ENCODE measurements around the gene FHIP1B.

FHIP1B gene

GRCh38 chr11:6237266-6237665 lies 2.8 kb upstream of the FHIP1B start:
- Histone ChIP-seq H3K4me1 (ENCODE audit: control insufficient read depth, low read length) (peaks cover 26% of the 10 kb centered on the region), H3K9me3 (ENCODE audit: control insufficient read depth, insufficient read depth, low read length) (no peaks in the 10 kb centered on the region), H3K9me2 (replicated peaks; ENCODE audit: control insufficient read depth, low read length) (no peaks in the 10 kb centered on the region), H3K27ac (ENCODE audit: low read depth, low read length) (no peak overlapping the region), H3K79me2 (ENCODE audit: control insufficient read depth, low read length) (peaks cover 21% of the 10 kb centered on the region), H4K20me1 (ENCODE audit: control insufficient read depth, insufficient read depth, low read depth, low read length) (no peaks in the 10 kb centered on the region), H3K36me3 (ENCODE audit: control insufficient read depth, low read length) (no peaks in the 10 kb centered on the region), H3K4me3 (ENCODE audit: low read length) (no peak overlapping the region), H3F3A (ENCODE audit: control insufficient read depth, insufficient read depth) (no peaks in the 10 kb centered on the region), H3K4me2 (ENCODE audit: low read length) (no peak overlapping the region), H3K27me3 (ENCODE audit: control insufficient read depth, low read length) (no peaks in the 10 kb centered on the region)
- no peak for TF ChIP-seq EZH2phosphoT487 (IDR thresholded peaks at IDR 0.05; ENCODE audit: borderline replicate concordance, low read length)
- no peak for TF ChIP-seq CTCF (IDR thresholded peaks at IDR 0.05; ENCODE audit: low read depth, low read length, poor library complexity, severe bottlenecking)

- Histone ChIP-seq H4K20me1 (ENCODE audit: control insufficient read depth, insufficient read depth, low read depth, low read length) (no peaks in the 10 kb centered on the region), H3K79me2 (ENCODE audit: control insufficient read depth, low read length) (peaks cover 50% of the 10 kb centered on the region), H3K4me1 (ENCODE audit: control insufficient read depth, low read length) (peaks cover 34% of the 10 kb centered on the region), H3K36me3 (ENCODE audit: control insufficient read depth, low read length) (no peaks in the 10 kb centered on the region), H3K27me3 (ENCODE audit: control insufficient read depth, low read length) (no peaks in the 10 kb centered on the region), H3K27ac (ENCODE audit: low read depth, low read length) (no peak overlapping the region), H3K4me3 (ENCODE audit: low read length) (peak overlapping the region; percentile 79), H3K9me2 (replicated peaks; ENCODE audit: control insufficient read depth, low read length) (no peaks in the 10 kb centered on the region), H3K4me2 (ENCODE audit: low read length) (peak overlapping the region; percentile 88), H3F3A (ENCODE audit: control insufficient read depth, insufficient read depth) (no peaks in the 10 kb centered on the region), H3K9me3 (ENCODE audit: control insufficient read depth, insufficient read depth, low read length) (no peaks in the 10 kb centered on the region)
- no peak for TF ChIP-seq EZH2phosphoT487 (IDR thresholded peaks at IDR 0.05; ENCODE audit: borderline replicate concordance, low read length)
- no peak for TF ChIP-seq CTCF (IDR thresholded peaks at IDR 0.05; ENCODE audit: low read depth, low read length, poor library complexity, severe bottlenecking)
Measured at GRCh38 chr11:6233984-6234386, 451 bp downstream of the FHIP1B start.

GRCh38 chr11:6232899-6233298 lies 1.5 kb downstream of the FHIP1B start:
- H3K27ac ChIP-seq (ENCODE audit: low read depth, low read length) = no peak overlapping the region
- H3K79me2 ChIP-seq (ENCODE audit: control insufficient read depth, low read length) = peaks cover 59% of the 10 kb centered on the region
- peaks cover 26% of the 10 kb centered on the region for H3K4me1 ChIP-seq (ENCODE audit: control insufficient read depth, low read length)
- H3K4me3 ChIP-seq (ENCODE audit: low read length) = no peak overlapping the region; the same call in 1 of the 2 replicates
- H3K36me3 ChIP-seq (ENCODE audit: control insufficient read depth, low read length) = no peaks in the 10 kb centered on the region
- H4K20me1 ChIP-seq (ENCODE audit: control insufficient read depth, insufficient read depth, low read depth, low read length) = no peaks in the 10 kb centered on the region
- H3F3A ChIP-seq (ENCODE audit: control insufficient read depth, insufficient read depth) = no peaks in the 10 kb centered on the region
- H3K9me2 ChIP-seq (replicated peaks; ENCODE audit: control insufficient read depth, low read length) = no peaks in the 10 kb centered on the region
- H3K4me2 ChIP-seq (ENCODE audit: low read length) = peak overlapping the region; percentile 88
- H3K27me3 ChIP-seq (ENCODE audit: control insufficient read depth, low read length) = no peaks in the 10 kb centered on the region
- TF ChIP-seq CTCF (IDR thresholded peaks at IDR 0.05; ENCODE audit: low read depth, low read length, poor library complexity, severe bottlenecking) = no peak
- TF ChIP-seq EZH2phosphoT487 (IDR thresholded peaks at IDR 0.05; ENCODE audit: borderline replicate concordance, low read length) = no peak
- no peaks in the 10 kb centered on the region for H3K9me3 ChIP-seq (ENCODE audit: control insufficient read depth, insufficient read depth, low read length)
